ENCODE results near the gene SYNGR3.

- no peak for TF ChIP-seq CTCF (IDR thresholded peaks at IDR 0.05; ENCODE audit: poor library complexity, severe bottlenecking)
- TF ChIP-seq EZH2 (IDR thresholded peaks at IDR 0.05; ENCODE audit: borderline replicate concordance, insufficient read depth, low read length, poor library complexity, severe bottlenecking) = no peak
- TF ChIP-seq TAF1 (IDR thresholded peaks at IDR 0.05; ENCODE audit: low read depth) = no peak
These were observed 44.0 kb upstream of the SYNGR3 start for GRCh38 chr16:1945559-1946391.
